Urinary bladder (tissue), 4 donors: ENCODE results near the gene BRICD5. TPM values are rescaled to one million over a fixed set of nuclear protein-coding genes. Genes with fewer than 3 reads are reported as not detected.

ENCODE experiments used
- DNase-seq: peaks from one replicate; pipeline ENCODE4 v3.0.0-alpha.2; 2015; ENCODE audit errors: extremely low spot score
- H3K27ac ChIP-seq: one replicate; pipeline ENCODE4 v1.5.1; 2013; ENCODE audit warnings: low read depth, mild to moderate bottlenecking, moderate library complexity
- H3K36me3 ChIP-seq: one replicate; pipeline ENCODE4 v1.6.1; 2013; ENCODE audit warnings: mild to moderate bottlenecking, moderate library complexity; ENCODE audit not compliant: insufficient read depth
- H3K4me1 ChIP-seq: one replicate; pipeline ENCODE4 v1.6.1; 2013; ENCODE audit warnings: mild to moderate bottlenecking, moderate library complexity; ENCODE audit not compliant: insufficient read depth
- H3K4me3 ChIP-seq: one replicate; pipeline ENCODE4 v1.5.1; 2013; ENCODE audit warnings: low read depth, low read length
- whole genome bisulfite sequencing: extraction: QIAGEN DNeasy Blood & Tissue Kit; methylation state at CpG from one replicate; pipeline ENCODE4 v1.1.7; 2013; 5-methylcytosine and 5-hydroxymethylcytosine counted together
- polyA plus RNA-seq: library from polyadenylated mRNA; stranded (reverse); fragments of 200-250 nt; gene quantifications from one replicate; pipeline ENCODE4 v1.2.3, GENCODE V29; 2013
- total RNA-seq: library from RNA; depleted of rRNA; stranded (reverse); fragments of >200 nt; gene quantifications from one replicate; pipeline ENCODE4 v1.2.3, GENCODE V29; 2014
- donor health status: healthy with polysubstance abuse.
- donor health status: healthy.

The BRICD5 gene
- total and polyA plus RNA-seq, 2 donors: 4.0 to 5.0 TPM

- DNase-seq: no peak
- Histone ChIP-seq H3K4me3 (no peak overlapping the region), H3K27ac (no peak overlapping the region), H3K36me3 (no peaks in the 10 kb centered on the region), H3K4me1 (no peaks in the 10 kb centered on the region)
- WGBS: 91% methylated on average over 30 of the region's 30 CpGs
These were observed 27.0 kb downstream of the BRICD5 start for GRCh38 chr16:2183671-2184070.

DNA sequence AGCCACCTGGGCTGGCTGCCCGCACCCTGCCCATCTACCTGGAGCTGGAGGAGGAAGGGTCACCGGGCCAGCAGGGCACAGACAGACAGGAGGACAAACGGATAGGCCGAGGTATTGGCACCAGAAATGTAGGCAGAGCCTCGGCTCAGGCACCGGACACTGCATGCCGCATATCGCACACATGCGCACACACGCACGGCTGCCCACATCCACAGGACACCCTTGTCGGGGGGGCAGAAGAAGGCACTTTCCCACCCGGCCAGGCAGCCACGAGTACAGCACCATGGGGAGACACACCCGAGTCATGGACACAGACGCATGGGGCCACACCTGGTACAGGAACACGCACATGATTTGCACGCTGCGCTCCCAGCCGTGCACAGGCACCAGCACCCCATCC, 28.7 kb downstream of the BRICD5 start:
- no peak for DNase-seq
- Histone ChIP-seq H3K36me3 (no peaks in the 10 kb centered on the region), H3K27ac (no peak overlapping the region), H3K4me3 (no peak overlapping the region), H3K4me1 (no peaks in the 10 kb centered on the region)
- 92% methylated on average over 20 of the region's 20 CpGs for WGBS

DNA sequence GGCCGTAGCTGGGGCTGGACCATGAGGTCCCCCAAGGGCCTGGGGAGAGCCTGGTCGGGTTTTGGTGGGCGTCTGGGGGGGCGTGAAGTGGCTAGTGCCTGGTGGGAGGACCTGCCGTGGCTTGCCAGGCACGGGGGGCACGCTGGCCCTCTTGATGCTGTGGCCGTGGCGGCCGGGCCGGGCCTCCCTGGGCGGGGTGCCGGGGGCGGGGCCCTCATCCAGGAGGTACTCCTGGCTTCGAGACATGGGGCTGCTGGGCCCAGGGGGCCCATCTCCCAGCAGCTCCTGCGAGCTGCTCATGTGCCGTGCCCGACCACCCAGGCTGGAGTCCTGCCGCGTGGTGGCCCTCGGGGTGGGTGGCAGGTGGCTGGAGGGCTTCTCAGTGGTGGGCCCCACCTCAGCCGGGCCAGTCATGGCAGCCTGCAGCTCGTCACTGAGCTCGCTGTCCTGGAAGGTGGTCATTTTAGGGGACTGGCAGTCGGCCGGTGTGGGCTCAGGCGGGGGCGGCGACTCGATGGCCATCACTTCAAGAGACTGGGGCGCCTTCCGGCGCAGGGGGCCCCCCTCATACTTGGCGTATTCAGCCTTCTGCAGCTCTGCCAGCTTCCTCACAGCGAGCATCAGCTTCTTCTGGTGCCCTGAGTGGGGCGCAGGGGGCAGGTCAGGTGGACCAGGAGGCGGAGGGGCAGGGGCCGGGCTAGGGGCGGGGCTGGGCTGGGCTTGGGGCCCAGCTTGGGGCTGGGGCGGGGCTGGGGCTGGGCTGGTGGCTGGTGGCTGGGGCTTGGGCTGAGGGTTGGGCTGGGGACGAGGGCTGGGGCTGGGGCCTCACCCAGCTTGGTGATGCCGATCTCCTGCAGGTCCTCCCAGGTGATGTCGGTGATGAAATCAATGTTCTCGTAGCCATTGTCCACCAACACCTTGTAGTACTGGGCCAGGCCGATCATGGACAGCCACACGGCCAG, 29.4 kb downstream of the BRICD5 start:
- Histone ChIP-seq H3K4me1 (no peaks in the 10 kb centered on the region), H3K4me3 (no peak overlapping the region), H3K27ac (no peak overlapping the region), H3K36me3 (no peaks in the 10 kb centered on the region)
- 83% methylated on average over 46 of the region's 46 CpGs for WGBS
- no peak for DNase-seq

DNA sequence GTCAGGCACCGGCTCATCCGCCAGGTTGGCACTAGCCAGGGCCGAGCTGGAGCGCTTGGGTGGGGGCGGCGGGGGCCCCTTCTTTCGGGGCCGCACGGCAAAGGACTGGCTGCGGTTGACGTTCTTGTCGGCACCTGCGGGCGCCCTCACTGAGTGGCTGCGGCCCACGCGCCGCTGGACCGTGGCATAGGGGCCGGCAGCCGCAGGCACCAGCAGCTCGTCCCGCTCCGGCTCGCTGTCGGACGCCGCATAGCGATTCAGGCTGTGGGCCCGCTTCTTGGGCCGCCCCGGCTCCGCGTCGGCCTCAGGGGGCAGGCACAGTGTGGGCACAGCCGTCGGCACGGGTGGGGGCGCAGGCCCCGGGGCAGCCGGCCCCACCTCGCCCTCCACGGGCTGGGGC, 30.2 kb downstream of the BRICD5 start:
- 94% methylated on average over 43 of the region's 43 CpGs for WGBS
- Histone ChIP-seq H3K4me3 (no peak overlapping the region), H3K4me1 (no peaks in the 10 kb centered on the region), H3K27ac (no peak overlapping the region), H3K36me3 (peaks cover 3% of the 10 kb centered on the region)
- DNase-seq: no peak

DNA sequence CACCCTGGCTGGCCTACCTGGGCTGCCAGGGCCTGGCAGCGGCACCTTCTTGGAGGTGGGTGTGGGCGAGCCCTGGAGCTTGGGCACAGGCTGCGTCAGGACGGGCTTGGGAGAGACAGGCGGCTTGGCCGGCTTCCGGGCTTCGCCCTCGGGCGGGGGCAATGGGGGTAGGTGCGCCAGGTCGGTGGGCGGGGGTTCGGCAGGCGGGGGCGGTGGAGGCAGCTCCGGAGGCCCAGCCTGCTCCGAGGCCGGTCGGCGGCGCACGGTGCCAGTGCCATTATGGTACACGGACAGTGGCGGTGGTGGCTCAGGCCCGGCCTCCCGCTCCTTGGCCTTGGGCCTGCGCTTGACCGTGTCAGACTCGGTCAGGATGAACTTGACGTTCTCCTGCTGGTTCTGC, 31.1 kb downstream of the BRICD5 start:
- DNase-seq: no peak
- WGBS: 94% methylated on average over 31 of the region's 31 CpGs
- Histone ChIP-seq H3K36me3 (peaks cover 7% of the 10 kb centered on the region), H3K4me1 (no peaks in the 10 kb centered on the region), H3K27ac (no peak overlapping the region), H3K4me3 (no peak overlapping the region)

- Histone ChIP-seq H3K36me3 (peaks cover 7% of the 10 kb centered on the region), H3K4me3 (no peak overlapping the region), H3K4me1 (no peaks in the 10 kb centered on the region), H3K27ac (no peak overlapping the region)
- WGBS: 30% methylated on average over 50 of the region's 50 CpGs
- DNase-seq: no peak
These were observed 31.6 kb downstream of the BRICD5 start for GRCh38 chr16:2179107-2179501.

DNA sequence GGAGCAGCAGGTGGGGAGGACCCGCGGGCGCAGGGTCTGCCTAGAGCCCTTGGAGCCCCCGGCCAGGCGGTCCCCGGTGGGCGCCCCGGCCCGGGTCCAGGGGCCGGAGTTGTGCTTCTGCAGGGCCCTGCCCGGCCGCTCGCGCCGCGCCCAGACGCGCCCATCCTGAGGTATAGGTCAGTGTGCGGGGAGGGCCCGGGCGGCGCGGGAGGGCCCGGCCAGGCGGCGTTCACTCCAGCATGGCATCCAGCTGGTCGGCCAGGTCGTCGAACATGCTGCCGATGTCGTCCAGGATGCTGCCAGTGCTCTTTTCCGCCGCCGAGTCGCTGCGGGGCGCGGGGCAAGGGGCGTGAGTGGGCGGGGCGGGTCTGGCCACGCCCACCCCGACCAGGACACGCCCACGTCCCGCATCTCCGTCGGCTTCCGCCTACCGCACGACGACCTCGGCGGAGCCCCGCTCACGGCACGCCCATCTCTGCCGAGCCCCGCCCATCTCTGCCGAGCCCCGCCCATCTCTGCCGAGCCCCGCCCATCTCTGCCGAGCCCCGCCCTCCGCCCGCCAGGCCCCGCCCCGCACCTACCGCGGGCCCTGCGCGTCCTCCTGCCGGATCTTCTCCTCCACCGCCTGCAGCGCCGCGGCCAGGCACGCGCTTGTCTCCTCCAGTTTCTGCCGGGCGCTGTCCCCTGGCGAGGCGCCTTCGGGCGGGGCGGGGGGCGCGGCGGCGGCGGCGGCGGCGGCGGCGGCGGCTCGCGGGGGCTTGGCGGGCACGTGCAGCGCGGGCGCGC, 32.1 kb downstream of the BRICD5 start:
- 32% methylated on average over 106 of the region's 106 CpGs for WGBS
- no peak for DNase-seq
- no peak overlapping the region for H3K27ac ChIP-seq
- peaks cover 10% of the 10 kb centered on the region for H3K36me3 ChIP-seq
- no peak overlapping the region for H3K4me3 ChIP-seq
- no peaks in the 10 kb centered on the region for H3K4me1 ChIP-seq

GRCh38 chr16:2177561-2177960, 33.1 kb downstream of the BRICD5 start:
- WGBS: 92% methylated on average over 20 of the region's 20 CpGs
- H3K4me1 ChIP-seq: no peaks in the 10 kb centered on the region
- DNase-seq: no peak
- peaks cover 14% of the 10 kb centered on the region for H3K36me3 ChIP-seq
- no peak overlapping the region for H3K27ac ChIP-seq
- H3K4me3 ChIP-seq: no peak overlapping the region

DNA sequence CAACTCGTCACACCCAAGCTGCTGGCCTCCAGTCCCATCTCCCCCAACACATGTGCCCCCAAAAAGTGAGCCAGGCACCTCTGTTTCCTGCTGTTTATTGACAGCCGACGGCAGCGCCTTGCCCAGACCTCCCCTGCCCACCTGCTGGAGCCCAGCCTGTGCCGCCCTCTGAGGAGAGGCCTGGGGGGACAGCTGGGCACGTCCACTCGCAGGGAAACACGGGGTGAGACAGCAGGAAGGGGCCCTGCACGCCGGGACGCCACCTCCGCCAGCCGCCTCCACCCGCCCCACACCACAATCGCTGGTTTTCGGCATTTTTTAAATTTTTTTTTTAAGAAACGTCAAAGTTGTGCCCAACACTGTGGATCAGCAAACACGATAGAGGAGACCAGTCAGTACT, 33.6 kb downstream of the BRICD5 start:
- H3K4me1 ChIP-seq: no peaks in the 10 kb centered on the region
- 90% methylated on average over 18 of the region's 18 CpGs for WGBS
- no peak overlapping the region for H3K27ac ChIP-seq
- no peak for DNase-seq
- H3K36me3 ChIP-seq: peaks cover 14% of the 10 kb centered on the region
- H3K4me3 ChIP-seq: no peak overlapping the region

- no peak for DNase-seq
- H3K36me3 ChIP-seq: peaks cover 16% of the 10 kb centered on the region
- no peak overlapping the region for H3K4me3 ChIP-seq
- no peak overlapping the region for H3K27ac ChIP-seq
- WGBS: 96% methylated on average over 23 of the region's 23 CpGs
- H3K4me1 ChIP-seq: no peaks in the 10 kb centered on the region
These were observed 34.6 kb downstream of the BRICD5 start for GRCh38 chr16:2176047-2176446.

GRCh38 chr16:2175454-2175853, 35.2 kb downstream of the BRICD5 start:
- Histone ChIP-seq H3K4me1 (no peaks in the 10 kb centered on the region), H3K36me3 (peaks cover 16% of the 10 kb centered on the region), H3K4me3 (no peak overlapping the region), H3K27ac (no peak overlapping the region)
- DNase-seq: no peak
- 95% methylated on average over 10 of the region's 10 CpGs for WGBS

DNA sequence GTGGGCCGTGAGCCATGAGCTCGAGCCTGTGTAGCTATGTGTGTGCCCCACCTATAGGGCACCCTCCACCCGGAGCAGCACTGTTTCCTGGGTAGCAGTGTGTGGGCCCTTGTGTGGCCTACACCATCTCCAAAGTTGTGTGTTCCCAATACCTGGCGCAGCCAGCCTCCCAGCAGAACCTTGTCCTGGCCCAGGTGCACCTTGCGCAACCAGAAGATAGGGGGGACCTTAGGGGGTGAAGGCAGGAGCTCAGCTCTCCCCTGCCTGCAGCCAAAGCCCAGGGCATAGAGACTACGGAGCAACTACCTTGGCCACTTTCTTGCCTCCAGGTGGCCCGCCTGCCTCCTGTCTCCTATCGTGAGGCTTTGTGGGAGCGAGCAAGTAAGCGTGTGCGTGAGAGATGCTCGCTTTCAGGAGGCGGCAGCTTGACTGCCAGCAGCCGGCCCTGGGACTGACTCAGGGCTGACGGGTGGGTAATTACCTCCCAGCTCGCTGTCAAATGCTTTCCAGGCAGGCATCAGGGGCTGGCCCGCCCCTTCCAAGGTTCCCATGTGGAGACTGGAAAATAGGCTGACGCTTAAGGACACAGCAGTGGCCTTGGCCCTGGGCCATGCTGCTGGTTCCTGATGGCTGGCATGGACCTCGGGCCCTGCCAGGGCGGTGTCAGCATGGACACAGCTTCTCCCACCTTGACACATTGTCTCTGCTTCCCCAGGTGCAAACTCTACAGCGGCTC, 36.1 kb downstream of the BRICD5 start:
- H3K27ac ChIP-seq: no peak overlapping the region
- no peaks in the 10 kb centered on the region for H3K4me1 ChIP-seq
- peaks cover 16% of the 10 kb centered on the region for H3K36me3 ChIP-seq
- H3K4me3 ChIP-seq: no peak overlapping the region
- 90% methylated on average over 21 of the region's 21 CpGs for WGBS
- DNase-seq: no peak

DNA sequence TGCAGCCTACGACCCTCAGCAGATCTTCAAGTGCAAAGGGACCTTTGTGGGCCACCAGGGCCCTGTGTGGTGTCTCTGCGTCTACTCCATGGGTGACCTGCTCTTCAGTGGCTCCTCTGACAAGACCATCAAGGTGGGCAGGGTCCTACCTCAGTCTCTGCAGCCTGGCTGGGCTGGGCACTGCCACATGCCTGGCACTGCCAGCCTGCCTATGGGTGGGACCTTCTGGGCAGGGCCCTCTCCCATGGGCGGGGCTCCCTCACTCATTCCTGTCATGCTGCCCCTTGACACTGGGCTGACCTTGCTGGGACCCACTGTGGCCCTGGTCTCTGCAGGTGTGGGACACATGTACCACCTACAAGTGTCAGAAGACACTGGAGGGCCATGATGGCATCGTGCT, 36.7 kb downstream of the BRICD5 start:
- DNase-seq: no peak
- Histone ChIP-seq H3K4me1 (no peaks in the 10 kb centered on the region), H3K36me3 (peaks cover 16% of the 10 kb centered on the region), H3K4me3 (no peak overlapping the region), H3K27ac (no peak overlapping the region)
- WGBS: 90% methylated on average over 4 of the region's 4 CpGs
